ENCODE results near the gene SBNO2. TPM values are rescaled to one million over a fixed set of nuclear protein-coding genes. Genes with fewer than 3 reads are reported as not detected.
"Not testable (repeated sequence)": the region's sequence is repeated elsewhere in the genome, so short reads cannot be mapped to it uniquely, and the experiment has no call there.

SBNO2 gene
- total RNA-seq, 1 donor from 2014 or later, result 20.9 TPM

GRCh38 chr19:1116726-1117581, 57.1 kb downstream of the SBNO2 start:
- DNase-seq, result no peak

DNA sequence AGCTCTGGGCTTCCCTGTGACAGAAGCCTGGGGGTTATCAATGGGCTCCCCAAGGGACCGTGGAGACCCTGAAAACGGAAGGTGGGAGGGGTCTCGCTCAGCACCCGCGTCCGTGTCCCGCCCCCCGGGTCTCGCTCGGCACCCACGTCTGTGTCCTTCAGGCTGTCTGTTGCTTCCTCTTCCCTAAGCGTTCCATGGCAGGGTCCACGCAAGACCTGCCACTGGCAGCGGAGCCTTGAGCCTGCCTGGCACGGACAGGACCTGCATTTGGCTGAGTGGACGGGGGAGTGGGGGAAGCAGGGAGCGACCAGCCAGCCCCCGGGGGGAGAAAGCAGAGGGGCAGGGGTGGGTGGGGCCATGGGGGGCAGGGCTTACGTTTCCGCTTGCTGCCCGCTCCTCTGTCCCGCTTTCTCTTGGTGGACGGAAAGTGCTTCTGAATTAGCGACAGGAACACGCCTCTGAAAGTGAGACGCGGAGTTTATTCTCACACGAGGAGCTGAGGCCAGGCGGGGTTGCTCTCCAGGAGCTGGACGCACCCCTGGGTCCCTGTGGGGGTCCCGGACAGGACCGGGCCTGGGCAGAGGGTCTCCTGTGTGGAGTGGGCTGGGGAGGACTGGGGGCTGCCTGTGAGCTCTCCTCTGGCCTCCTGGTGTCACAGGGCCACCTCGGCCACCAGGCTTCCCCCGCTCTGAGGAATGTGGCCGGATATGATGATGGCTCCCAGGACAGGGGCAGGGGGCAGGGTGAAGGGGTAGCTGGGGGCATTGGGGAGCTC, 58.2 kb downstream of the SBNO2 start:
- DNase-seq, result no peak

DNA sequence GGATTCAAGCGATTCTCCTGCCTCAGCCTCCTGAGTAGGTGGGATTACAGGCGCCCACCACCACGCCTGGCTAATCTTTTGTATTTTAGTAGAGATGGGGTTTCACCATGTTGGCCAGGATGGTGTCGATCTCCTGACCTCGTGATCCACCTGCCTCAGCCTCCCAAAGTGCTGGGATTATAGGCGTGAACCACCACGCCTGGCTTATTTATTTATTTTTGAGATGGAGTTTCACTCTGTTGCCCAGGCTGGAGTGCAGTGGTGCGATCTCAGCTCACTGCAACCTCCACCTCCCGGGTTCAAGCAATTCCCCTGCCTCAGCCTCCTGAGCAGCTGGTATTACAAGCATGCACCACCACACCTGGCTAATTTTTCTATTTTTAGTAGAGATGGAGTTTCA, 59.3 kb downstream of the SBNO2 start:
- DNase-seq, result not testable (repeated sequence)

DNA sequence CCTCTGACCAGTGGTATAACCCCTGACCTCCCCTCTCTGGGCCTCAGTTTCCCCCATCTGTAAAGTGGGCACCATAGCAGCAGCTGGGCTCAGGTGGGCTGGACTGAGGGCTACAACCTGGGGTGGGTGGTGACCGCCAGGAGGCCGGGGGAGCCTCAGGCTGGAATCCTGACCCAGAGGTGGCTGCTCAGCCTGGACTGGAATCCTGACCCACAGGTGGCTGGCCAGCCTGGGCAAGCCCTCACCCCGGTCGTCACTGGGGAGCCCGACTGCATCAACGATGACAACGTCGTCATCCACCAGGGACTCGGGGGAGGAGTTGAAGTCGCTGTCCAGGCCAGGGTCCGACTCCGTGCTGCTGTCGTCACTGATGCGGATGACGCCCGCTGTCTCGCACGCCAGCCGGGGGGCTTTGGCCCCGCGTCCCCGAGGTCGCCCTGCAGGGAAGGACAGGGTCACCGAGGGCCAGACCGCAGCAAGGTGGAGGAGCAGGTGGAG, 60.0 kb downstream of the SBNO2 start:
- no peak for DNase-seq

GRCh38 chr19:1113030-1113985, 60.8 kb downstream of the SBNO2 start:
- DNase-seq, result peak; percentile 97

DNA sequence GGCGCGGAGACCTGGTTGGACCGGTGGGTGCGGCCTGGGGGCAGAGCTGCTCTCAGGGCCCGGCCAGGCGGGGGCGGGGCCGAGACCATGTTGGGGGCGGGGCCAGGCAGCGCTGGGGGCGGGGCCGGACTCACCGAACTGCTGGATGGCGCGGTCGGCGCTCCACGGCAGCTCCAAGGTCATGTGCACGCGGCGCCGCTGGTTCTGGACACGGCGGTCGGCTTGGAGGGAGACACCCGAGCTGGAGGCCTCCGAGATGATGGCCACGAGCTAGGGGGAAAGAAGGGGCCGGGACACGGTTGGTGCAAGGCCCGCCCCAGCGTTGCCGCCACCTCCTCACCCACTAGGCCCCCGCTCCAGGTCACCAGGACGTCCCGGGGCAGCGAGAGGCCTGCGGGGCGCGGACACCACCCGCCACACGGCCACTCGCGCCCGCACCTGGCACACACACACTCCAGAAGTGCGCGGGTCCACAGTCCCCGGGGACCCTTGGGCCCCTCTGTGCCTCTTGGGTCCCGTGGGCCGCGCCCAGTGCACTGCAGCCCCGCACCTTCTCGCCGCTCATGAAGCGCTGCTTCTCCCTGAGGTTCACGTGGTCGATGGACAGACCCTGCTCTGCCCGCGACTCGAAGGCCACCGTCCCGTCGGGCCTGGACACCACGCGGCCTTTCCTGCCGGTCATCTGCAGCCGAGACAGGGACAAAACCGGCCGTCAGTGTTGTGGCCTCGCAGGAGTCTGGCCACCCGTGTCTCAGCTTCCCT, 61.6 kb downstream of the SBNO2 start:
- DNase-seq, result peak; percentile 58

GRCh38 chr19:1111641-1112267, 62.3 kb downstream of the SBNO2 start:
- DNase-seq, result no peak

- peak; percentile 61 for DNase-seq
Observed at GRCh38 chr19:1110809-1111640, 63.0 kb downstream of the SBNO2 start.

DNA sequence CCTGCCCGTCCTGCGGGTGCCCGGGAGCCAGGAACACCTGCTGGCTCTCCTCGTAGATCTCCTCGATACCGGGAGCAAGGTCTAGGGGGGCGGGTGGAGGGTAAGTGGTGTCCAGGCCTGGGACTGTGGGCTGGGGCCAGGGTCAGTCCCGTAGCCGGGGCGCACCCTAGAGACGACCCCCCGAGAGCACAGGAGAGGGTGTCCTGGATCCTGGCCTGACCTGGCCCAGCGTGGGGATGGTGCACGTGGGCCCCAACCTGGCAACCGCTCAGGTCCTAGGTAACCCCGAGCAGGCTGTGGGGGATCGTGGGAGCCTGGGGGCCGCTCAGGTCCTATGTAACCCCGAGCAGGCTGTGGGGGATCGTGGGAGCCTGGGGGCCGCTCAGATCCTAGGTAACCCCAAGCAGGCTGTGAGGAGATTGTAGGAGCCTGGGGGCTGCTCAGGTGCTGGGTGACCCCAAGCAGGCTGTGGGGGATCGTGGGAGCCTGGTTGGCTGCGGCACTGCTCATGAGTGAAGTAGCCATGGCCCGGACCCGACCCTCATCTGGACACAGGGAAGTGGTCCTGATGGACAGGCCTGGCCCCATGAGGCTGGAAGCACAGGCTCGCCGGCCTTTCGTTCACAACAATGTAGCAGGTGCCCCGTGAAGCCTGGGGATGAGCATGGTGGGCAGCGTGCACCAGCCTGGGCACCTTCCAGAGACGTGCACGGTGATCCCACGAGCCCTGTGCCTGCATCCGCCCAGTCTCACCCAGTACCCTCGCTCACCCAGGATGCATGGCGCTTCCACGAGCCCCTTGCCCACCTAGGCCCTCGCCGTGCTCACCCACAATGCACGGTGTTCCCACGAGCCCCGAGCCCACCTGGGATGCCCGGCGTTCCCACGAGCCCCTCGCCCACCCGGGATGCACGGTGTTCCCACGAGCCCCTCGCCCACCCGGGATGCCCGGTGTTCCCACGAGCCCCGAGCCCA, 64.1 kb downstream of the SBNO2 start:
- no peak for DNase-seq

DNA sequence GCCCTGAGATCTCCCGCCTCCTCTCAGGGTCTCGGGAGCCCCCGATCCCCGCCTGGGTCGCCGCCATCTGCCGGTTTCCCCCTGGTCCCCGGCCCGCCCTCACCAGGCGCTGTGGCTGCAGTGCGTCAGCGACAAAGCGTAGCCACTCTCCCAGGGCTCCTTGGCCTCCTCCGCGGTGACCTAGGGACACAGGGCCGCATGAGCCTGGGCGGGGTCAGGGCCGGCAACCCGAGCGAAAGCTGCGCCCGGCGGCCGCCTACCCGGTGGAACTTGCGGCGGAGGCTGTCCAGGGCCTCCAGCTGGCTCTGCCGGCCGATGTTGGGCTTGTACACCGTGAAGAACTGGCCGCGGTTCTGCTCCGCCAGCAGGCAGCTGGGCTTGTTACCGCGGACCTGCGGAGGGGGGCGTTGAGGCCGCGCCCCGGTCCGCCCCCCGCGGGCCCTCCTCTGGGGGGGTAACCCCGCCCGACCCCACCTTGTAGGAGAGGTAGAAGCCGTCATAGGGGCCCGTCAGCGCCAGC, 65.0 kb downstream of the SBNO2 start:
- no peak for DNase-seq

- DNase-seq, result no peak
Observed at GRCh38 chr19:1108291-1109031, 65.6 kb downstream of the SBNO2 start.

GRCh38 chr19:1107661-1108261, 66.3 kb downstream of the SBNO2 start:
- DNase-seq, result no peak

DNA sequence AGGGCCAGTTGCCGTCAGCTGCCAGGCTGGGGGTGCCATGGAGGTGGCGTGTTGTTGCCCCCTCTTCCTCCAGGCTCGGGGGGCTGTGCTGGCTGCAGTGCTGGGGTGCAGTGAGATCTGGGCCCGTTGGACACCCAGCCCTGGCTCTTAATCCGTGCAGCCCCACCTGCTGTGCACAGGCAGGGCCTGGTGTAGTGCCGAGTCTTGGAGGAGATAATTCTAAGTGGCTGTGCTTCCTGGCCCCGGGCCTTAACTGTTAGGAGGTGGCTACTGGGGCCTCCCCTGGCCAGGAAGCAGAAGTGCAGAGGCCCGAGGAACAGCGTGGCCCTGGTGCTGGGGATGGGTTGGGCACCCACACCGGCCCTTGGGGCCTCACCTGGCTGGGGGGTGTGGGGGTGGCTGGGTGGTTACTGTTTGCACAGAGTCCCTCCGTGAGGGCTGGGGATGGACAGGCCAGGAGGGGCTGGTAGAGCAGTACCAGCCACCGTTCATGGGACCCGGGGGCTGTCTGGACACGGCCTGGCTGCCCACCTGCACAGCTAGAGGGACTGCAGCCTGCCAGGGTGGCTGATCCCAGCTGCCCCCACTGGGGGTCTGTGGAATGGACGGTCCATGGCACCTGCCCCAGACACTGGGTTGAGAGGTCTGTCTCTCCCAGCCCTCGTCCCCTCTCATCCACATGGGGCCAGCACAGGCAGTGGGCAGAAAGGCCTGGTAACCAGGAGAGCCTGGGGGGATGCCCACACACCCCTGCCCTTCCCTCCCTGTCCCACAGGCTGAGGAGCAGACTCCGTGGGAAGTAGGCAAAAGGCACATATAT, 67.0 kb downstream of the SBNO2 start:
- DNase-seq, result no peak

GRCh38 chr19:1105873-1106840, 67.9 kb downstream of the SBNO2 start:
- no peak for DNase-seq
